Thyroid gland (tissue), 4 donors: ENCODE data around the gene LFNG. TPM values are rescaled to one million over a fixed set of nuclear protein-coding genes. Genes with fewer than 3 reads are reported as not detected.
A peak's percentile ranks its signal among the peaks of the same experiment; 100 is the strongest.

Source experiments
- DNase-seq, 2 donors: peaks; one replicate each; pipeline ENCODE4 v3.0.0-alpha.2; 2019
- H3K27ac ChIP-seq, 3 donors: fragments of 200-600 bp; sonication (generic); 1 replicate in 2 of 3; 2 replicates in 1 of 3; pipeline ENCODE4 v1.5.1; 2016 to 2019; ENCODE audit warnings: mild to moderate bottlenecking in 1 of 3, moderate library complexity in 1 of 3
- H3K27me3 ChIP-seq: fragments of 200-600 bp; sonication (generic); one replicate; pipeline ENCODE4 v1.5.1; 2019
- H3K36me3 ChIP-seq, 2 donors: fragments of 200-600 bp; sonication (generic); one replicate each; pipeline ENCODE4 v1.5.1; 2016 to 2019
- H3K4me1 ChIP-seq, 2 donors: fragments of 200-600 bp; sonication (generic); one replicate each; pipeline ENCODE4 v1.5.1; 2017 to 2019
- H3K4me3 ChIP-seq, 3 donors: fragments of 200-600 bp; sonication (generic); replicated peaks in 1 of 3; 1 replicate in 2 of 3; 2 replicates in 1 of 3; pipeline ENCODE4 v1.5.1; 2016; ENCODE audit warnings: mild to moderate bottlenecking in 1 of 3
- H3K9me3 ChIP-seq: fragments of 200-600 bp; sonication (generic); one replicate; pipeline ENCODE4 v1.5.1; 2017
- POLR2A ChIP-seq, 2 donors: fragments of 450-650 bp; IDR thresholded peaks; one replicate each; pipeline ENCODE4 v1.6.1; 2017; ENCODE audit warnings: antibody characterized with exemption in 2 of 2, mild to moderate bottlenecking in 2 of 2, moderate library complexity in 1 of 2
- WGBS, 2 donors: methylation state at CpG; one replicate each; pipeline ENCODE4 v1.1.5; 2017; 5-methylcytosine and 5-hydroxymethylcytosine counted together
- intact Hi-C: fragments of 100-400 bp; cut with DNase I; formaldehyde crosslinking; loops from one replicate; pipeline ENCODE4 v1.15.1; 2023
- total RNA-seq, 4 donors: library from RNA; depleted of rRNA; stranded (reverse); fragments of >200 nt; gene quantifications; one replicate each; pipeline ENCODE4 v1.2.3, GENCODE V29; 2016
- TF ChIP-seq, protein P1 (sequence below), 6 experiments: fragments of 200-600 bp in 3 of 6; fragments of 450-650 bp in 3 of 6; sonication (generic) in 3 of 6; IDR thresholded peaks; one replicate each; pipeline ENCODE4 v1.5.1; 2016 to 2019; ENCODE audit warnings: antibody characterized with exemption in 6 of 6, mild to moderate bottlenecking in 2 of 6, inconsistent platforms in 1 of 6, moderate library complexity in 1 of 6

The LFNG gene
- total RNA-seq, 4 donors from 2014 or later = 3.8 to 6.1 (median 4.8) TPM

GRCh38 chr7:2507208-2507916 lies 12.2 kb upstream of the LFNG start:
- no peaks in the 10 kb centered on the region for H3K27me3 ChIP-seq
- TF ChIP-seq POLR2A (IDR thresholded peaks at IDR 0.05) = no peak
- TF ChIP-seq, protein P1, sequence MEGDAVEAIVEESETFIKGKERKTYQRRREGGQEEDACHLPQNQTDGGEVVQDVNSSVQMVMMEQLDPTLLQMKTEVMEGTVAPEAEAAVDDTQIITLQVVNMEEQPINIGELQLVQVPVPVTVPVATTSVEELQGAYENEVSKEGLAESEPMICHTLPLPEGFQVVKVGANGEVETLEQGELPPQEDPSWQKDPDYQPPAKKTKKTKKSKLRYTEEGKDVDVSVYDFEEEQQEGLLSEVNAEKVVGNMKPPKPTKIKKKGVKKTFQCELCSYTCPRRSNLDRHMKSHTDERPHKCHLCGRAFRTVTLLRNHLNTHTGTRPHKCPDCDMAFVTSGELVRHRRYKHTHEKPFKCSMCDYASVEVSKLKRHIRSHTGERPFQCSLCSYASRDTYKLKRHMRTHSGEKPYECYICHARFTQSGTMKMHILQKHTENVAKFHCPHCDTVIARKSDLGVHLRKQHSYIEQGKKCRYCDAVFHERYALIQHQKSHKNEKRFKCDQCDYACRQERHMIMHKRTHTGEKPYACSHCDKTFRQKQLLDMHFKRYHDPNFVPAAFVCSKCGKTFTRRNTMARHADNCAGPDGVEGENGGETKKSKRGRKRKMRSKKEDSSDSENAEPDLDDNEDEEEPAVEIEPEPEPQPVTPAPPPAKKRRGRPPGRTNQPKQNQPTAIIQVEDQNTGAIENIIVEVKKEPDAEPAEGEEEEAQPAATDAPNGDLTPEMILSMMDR (IDR thresholded peaks at IDR 0.05) = no peak
- 86 to 87% methylated on average over 19 to 23 of the region's 26 CpGs for WGBS, 2 donors
- H3K4me3 ChIP-seq = no peak overlapping the region
- DNase-seq = no peak
- H3K27ac ChIP-seq = no peak overlapping the region
- no peaks in the 10 kb centered on the region for H3K36me3 ChIP-seq
- intact Hi-C loops = no loop called here
- H3K4me1 ChIP-seq = peaks cover 0 to 42% of the 10 kb centered on the region in 2 donors
- no peaks in the 10 kb centered on the region for H3K9me3 ChIP-seq

- intact Hi-C loops = no loop called here
- Histone ChIP-seq H3K27me3 (no peaks in the 10 kb centered on the region), H3K9me3 (no peaks in the 10 kb centered on the region), H3K4me1 (peaks cover 0 to 45% of the 10 kb centered on the region in 2 donors), H3K36me3 (no peaks in the 10 kb centered on the region), H3K4me3 (no peak overlapping the region), H3K27ac (peak overlapping the region in 1 of 3 donors; percentile 28)
- TF ChIP-seq POLR2A (IDR thresholded peaks at IDR 0.05) = no peak
- TF ChIP-seq, protein P1 (IDR thresholded peaks at IDR 0.05) = no peak
- DNase-seq = no peak
- WGBS, 2 donors = 89 to 100% methylated on average over 1 to 6 of the region's 6 CpGs
Observed at GRCh38 chr7:2507917-2508306, 11.7 kb upstream of the LFNG start.

DNA sequence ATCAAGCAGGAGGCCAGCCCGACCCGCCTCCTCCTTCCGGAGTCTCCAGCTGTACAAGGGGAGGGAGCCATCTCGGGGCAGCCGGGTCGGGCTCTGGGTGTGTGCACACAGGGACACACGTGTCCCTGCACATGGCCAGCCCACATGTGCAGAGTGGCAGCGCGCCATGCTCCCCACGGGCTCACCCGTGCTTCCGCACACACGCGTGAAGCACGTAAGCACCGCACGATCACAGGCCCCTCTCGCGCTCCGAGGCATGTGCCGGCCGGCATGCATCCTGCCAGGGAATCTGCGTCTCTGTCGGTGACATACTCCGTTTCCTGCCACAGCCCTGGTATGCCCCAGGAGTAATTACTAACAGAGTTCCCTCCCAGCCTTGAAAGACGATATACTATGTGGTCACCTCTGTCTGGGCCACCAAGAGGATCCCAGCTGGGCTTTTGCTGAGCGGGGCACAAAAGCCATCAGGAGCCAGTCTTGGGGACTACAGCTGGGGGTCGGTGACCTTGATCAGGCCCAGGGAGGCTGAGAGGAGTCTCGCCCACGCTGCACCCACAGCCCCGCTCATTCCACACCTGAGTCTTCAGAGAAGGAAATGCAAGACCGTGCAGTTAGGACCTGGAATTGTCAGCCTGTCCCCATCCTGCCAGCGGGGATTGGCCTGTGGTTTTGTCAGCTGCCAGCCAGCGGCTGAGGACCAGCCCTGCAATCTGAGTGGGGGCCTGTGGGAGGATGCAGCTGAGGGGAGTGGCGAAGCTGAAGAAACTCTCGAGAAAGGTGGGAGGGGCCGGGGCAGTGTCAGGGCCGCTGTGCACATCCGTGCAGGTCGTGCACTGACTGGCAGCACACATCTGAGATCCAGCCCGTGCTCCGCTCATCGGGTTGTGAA lies 11.0 kb upstream of the LFNG start:
- no peaks in the 10 kb centered on the region for H3K9me3 ChIP-seq
- H3K27me3 ChIP-seq = no peaks in the 10 kb centered on the region
- TF ChIP-seq, protein P1 (IDR thresholded peaks at IDR 0.05) = no peak
- no peak for TF ChIP-seq POLR2A (IDR thresholded peaks at IDR 0.05)
- intact Hi-C loops = no loop called here
- 60 to 69% methylated on average over 31 to 33 of the region's 43 CpGs for WGBS, 2 donors
- H3K27ac ChIP-seq = peak overlapping the region in 1 of 3 donors; percentile 28
- no peak overlapping the region for H3K4me3 ChIP-seq
- peak; percentile 24 to 38 for DNase-seq
- no peaks in the 10 kb centered on the region for H3K36me3 ChIP-seq
- H3K4me1 ChIP-seq = peaks cover 0 to 45% of the 10 kb centered on the region in 2 donors

- TF ChIP-seq POLR2A (IDR thresholded peaks at IDR 0.05) = no peak
- TF ChIP-seq, protein P1 (IDR thresholded peaks at IDR 0.05) = no peak
- no peaks in the 10 kb centered on the region for H3K36me3 ChIP-seq
- H3K4me3 ChIP-seq = no peak overlapping the region
- peaks cover 0 to 45% of the 10 kb centered on the region in 2 donors for H3K4me1 ChIP-seq
- no peak for DNase-seq
- H3K27me3 ChIP-seq = no peaks in the 10 kb centered on the region
- WGBS, 2 donors = 73 to 90% methylated on average over 12 to 16 of the region's 23 CpGs
- intact Hi-C loops = no loop called here
- peak overlapping the region in 1 of 3 donors; percentile 28 for H3K27ac ChIP-seq
- no peaks in the 10 kb centered on the region for H3K9me3 ChIP-seq
Observed at GRCh38 chr7:2509298-2509906, 10.2 kb upstream of the LFNG start.
